Dedifferentiated amniotic fluid mesenchymal stem cell (primary cell): ENCODE measurements around the gene BCKDHA.
"Not testable (repeated sequence)": the region's sequence is repeated elsewhere in the genome, so short reads cannot be mapped to it uniquely, and the experiment has no call there.

Experiments used
- DNase-seq: peaks from one replicate; pipeline ENCODE4 v3.0.0-alpha.2; 2016; ENCODE audit errors: extremely low spot score

The BCKDHA gene

GRCh38 chr19:41366089-41366488 lies 31.5 kb upstream of the BCKDHA start:
- no peak for DNase-seq

- peak; percentile 91 for DNase-seq
Observed at GRCh38 chr19:41367848-41368301, 29.7 kb upstream of the BCKDHA start.

GRCh38 chr19:41369769-41370168 lies 27.8 kb upstream of the BCKDHA start:
- DNase-seq: no peak

DNA sequence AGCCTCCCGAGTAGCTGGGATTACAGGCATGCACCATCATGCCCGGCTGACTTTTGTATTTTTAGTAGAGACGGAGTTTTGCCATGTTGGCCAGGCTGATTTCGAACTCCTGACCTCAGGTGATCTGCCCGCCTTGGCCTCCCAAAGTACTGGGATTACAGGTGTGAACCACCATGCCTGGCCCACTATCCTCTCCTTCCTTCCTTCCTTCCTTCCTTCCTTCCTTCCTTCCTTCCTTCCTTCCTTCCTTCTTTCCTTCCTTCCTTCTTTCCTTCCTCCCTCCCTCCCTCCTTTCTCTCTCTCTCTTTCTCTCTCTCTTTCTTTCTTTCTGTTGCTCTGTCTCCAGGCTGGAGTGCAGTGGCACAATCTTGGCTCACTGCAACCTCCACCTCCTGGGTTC lies 26.5 kb upstream of the BCKDHA start:
- DNase-seq: not testable (repeated sequence)

DNA sequence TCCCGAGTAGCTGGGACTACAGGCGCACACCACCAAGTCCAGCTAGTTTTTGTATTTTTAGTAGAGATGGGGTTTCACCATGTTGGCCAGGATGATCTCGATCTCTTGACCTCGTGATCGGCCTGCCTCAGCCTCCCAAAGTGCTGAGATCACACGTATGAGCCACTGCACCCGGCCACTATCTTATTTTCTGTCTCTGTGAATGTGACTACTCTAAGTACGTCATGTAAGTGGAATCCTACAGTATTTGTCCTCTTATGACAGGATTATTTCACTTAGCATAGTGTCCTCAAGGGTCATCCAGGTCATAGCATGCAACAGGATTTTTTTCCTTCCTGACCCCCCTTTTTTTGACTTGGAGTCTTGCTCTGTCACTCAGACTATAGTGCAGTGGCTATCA lies 26.1 kb upstream of the BCKDHA start:
- DNase-seq: no peak

DNA sequence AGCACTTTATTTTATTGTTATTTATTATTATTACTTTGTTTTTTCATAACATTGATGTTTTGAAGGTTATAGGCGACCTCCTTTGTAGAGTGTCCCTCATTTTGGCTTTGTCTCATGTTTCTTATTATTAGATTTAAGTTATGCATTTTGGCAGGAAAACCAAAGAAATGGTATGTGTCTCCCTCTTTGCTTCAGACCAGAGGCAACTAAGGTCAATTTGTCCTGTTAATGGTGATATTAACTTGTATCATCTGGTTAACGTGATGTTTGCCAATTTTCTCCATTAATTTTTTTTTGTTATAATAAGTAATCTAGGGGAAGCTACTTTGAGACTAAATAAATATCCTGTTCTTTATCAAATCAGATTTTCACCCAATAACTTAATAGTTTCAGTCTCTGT lies 25.1 kb upstream of the BCKDHA start:
- no peak for DNase-seq

- peak; percentile 78 for DNase-seq
Observed at GRCh38 chr19:41373993-41374392, 23.6 kb upstream of the BCKDHA start.

GRCh38 chr19:41376241-41376997 lies 21.2 kb upstream of the BCKDHA start, which contains the start of gene TMEM91:
TSS of gene TMEM91 (plus strand) at chr19:41376533. CDS start at chr19:41378310, 1,777 bp downstream.
- DNase-seq: no peak

- no peak for DNase-seq
Observed at GRCh38 chr19:41376998-41377365, 20.6 kb upstream of the BCKDHA start.

- DNase-seq: no peak
Observed at GRCh38 chr19:41377977-41378709, 19.5 kb upstream of the BCKDHA start.

DNA sequence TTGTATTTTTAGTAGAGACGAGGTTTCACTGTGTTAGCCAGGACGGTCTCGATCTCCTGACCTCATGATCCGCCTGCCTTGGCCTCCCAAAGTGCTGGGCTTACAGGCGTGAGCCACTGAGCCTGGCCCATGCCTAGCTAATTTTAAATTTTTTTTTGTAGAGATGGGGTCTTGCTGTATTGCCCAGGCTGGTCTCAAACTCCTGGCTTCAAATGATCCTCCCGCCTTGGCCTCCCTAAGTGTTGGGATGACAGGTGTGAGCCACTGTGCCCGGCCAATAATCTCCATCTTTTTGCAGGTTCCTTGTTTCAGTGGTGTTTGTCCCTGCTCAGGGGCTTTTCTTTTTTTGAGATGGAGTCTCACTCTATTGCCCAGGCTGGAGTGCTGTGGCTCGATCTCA lies 16.1 kb upstream of the BCKDHA start:
- DNase-seq: not testable (repeated sequence)

DNA sequence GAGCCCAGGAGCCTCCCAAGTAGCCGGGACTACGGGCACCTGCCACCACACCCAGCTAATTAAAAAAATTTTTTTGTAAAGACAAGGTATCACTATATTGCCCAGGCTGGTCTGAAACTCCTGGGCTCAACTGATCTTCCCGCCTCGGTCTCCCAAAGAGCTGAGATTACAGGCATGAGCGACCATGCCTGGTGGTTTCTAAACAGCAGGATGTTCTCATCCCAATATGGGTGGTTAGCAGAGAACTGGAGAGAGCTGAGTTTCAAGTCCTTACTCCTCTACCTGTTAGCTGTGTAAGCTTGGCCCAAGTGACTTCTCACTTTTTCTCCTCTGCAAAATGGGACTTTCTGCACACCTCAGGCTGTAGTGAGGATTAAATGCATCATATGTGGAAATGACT lies 13.3 kb upstream of the BCKDHA start:
- DNase-seq: no peak

DNA sequence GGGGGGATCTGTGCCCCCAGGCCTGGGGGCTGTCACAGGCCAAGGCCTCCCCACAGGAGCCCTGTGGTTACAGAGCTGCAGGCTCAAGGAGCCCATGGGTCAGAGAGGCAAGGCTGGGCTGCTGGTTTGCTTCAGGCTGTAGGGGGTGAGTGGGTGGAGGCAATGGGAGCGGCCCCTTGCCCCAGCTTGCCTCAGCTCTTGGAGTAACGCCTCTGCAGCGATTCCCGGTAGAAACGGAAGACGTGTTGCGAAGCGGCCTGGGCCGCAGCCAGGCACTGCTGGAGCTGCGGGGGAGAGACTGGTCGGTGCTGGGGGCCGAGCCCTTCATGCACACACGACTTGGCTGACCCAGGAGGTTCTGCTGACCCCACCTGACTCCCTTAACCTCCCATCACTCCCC lies 11.2 kb upstream of the BCKDHA start:
- no peak for DNase-seq

DNA sequence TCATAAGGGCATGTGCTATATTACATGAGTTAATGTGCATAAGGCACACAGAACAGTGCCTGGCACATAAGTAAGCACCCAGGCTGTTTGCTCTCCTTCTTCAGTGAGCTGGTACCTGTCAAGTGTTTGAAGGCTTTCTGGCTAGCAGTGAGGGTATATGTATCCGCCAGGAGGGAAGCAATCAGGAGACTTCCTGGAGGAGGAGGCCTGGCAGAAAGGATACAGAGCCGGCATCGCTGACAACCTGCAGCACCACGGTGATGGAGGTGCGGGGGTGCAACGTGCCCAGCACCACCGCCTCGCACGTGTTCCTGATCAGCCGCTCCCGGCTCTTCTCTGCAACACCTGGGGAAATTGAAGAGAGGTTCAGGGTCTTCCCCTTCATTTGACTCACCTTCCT lies 6.0 kb upstream of the BCKDHA start:
- DNase-seq: no peak

- no peak for DNase-seq
Observed at GRCh38 chr19:41392775-41393174, 4.8 kb upstream of the BCKDHA start.

- no peak for DNase-seq
Observed at GRCh38 chr19:41395355-41395754, 2.3 kb upstream of the BCKDHA start.

GRCh38 chr19:41398050-41398418 lies 416 bp downstream of the BCKDHA start:
- DNase-seq: no peak

- no peak for DNase-seq
Observed at GRCh38 chr19:41398598-41398997, 980 bp downstream of the BCKDHA start.

GRCh38 chr19:41399091-41399490 lies 1.5 kb downstream of the BCKDHA start:
- DNase-seq: no peak

GRCh38 chr19:41399525-41399924 lies 1.9 kb downstream of the BCKDHA start:
- DNase-seq: no peak

- no peak for DNase-seq
Observed at GRCh38 chr19:41401483-41401882, 3.9 kb downstream of the BCKDHA start.

DNA sequence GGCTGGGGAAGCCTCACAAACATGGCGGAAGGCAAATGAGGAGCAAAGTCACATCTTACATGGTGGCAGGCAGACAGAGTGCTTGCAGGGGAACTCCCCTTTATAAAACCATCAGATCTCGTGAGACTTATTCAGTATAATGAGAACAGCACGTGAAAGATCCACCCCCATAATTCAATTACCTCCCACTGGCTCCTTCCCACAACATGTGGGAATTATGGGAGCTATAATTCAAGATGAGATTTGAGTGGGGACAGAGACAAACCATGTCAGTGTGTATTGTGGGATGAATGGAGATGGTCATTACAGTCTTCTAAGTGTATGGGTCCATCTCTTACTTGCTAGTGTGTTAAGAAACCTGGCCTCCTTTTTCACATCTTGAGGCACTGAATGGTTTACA lies 4.4 kb downstream of the BCKDHA start:
- no peak for DNase-seq
